ENCODE measurements around the gene CACNG8. TPM values are rescaled to one million over a fixed set of nuclear protein-coding genes. Genes with fewer than 3 reads are reported as not detected.

Gene CACNG8
- total RNA-seq, 1 experiment from 2014 or later, result 2.9 TPM

- DNase-seq (ENCODE audit: low read depth), result peak; percentile 74
Measured at GRCh38 chr19:53961523-53962356, 997 bp upstream of the CACNG8 start.

- DNase-seq (ENCODE audit: low read depth), result no peak
Measured at GRCh38 chr19:53965091-53965490, 2.4 kb downstream of the CACNG8 start.

GRCh38 chr19:53966931-53967330 lies 4.2 kb downstream of the CACNG8 start:
- DNase-seq (ENCODE audit: low read depth), result no peak

- no peak for DNase-seq (ENCODE audit: low read depth)
Measured at GRCh38 chr19:53969366-53969765, 6.6 kb downstream of the CACNG8 start.

- no peak for DNase-seq (ENCODE audit: low read depth)
Measured at GRCh38 chr19:53971673-53972072, 8.9 kb downstream of the CACNG8 start.

GRCh38 chr19:53977429-53977990 lies 14.8 kb downstream of the CACNG8 start:
- DNase-seq (ENCODE audit: low read depth), result peak; percentile 90

GRCh38 chr19:53977991-53978731 lies 15.4 kb downstream of the CACNG8 start:
- DNase-seq (ENCODE audit: low read depth), result peak; percentile 97

GRCh38 chr19:53978975-53979801 lies 16.5 kb downstream of the CACNG8 start:
- DNase-seq (ENCODE audit: low read depth), result no peak

- peak; percentile 68 for DNase-seq (ENCODE audit: low read depth)
Measured at GRCh38 chr19:53980539-53981375, 18.0 kb downstream of the CACNG8 start.

- DNase-seq (ENCODE audit: low read depth), result no peak
Measured at GRCh38 chr19:53981376-53981951, 18.7 kb downstream of the CACNG8 start.

- peak; percentile 43 for DNase-seq (ENCODE audit: low read depth)
Measured at GRCh38 chr19:53982001-53982451, 19.3 kb downstream of the CACNG8 start.

- DNase-seq (ENCODE audit: low read depth), result peak; percentile 76
Measured at GRCh38 chr19:53982611-53983010, 19.9 kb downstream of the CACNG8 start.

GRCh38 chr19:53983457-53984289 lies 20.9 kb downstream of the CACNG8 start:
- DNase-seq (ENCODE audit: low read depth), result no peak

- DNase-seq (ENCODE audit: low read depth), result no peak
Measured at GRCh38 chr19:53985863-53986262, 23.1 kb downstream of the CACNG8 start.

GRCh38 chr19:53988981-53989380 lies 26.2 kb downstream of the CACNG8 start:
- no peak for DNase-seq (ENCODE audit: low read depth)

GRCh38 chr19:53989600-53990533 lies 27.1 kb downstream of the CACNG8 start:
- DNase-seq (ENCODE audit: low read depth), result peak; percentile 54

- DNase-seq (ENCODE audit: low read depth), result peak; percentile 74
Measured at GRCh38 chr19:53991224-53992113, 28.7 kb downstream of the CACNG8 start, which contains the start of gene CACNG6. Gene CACNG6 (plus strand): TSS chr19:53991637. CDS start chr19:53992878, 1,241 bp downstream.

Data from Daoy (cell line).